PC-9 (cell line): Measurements from ENCODE around the gene PYY.

Source experiments
- CTCF ChIP-seq: fragments of 200-600 bp; sonication (generic); conservative IDR thresholded peaks from 2 replicates; pipeline ENCODE4 v1.6.1; 2017; ENCODE audit warnings: mixed run types, antibody characterized with exemption, mild to moderate bottlenecking, moderate library complexity
- EZH2 ChIP-seq: fragments of 200-600 bp; sonication (generic); IDR thresholded peaks from 2 replicates; pipeline ENCODE4 v1.8.0; 2017; ENCODE audit warnings: antibody characterized with exemption, low read depth

- TF ChIP-seq CTCF (no peak), EZH2 (no peak)
Measured at GRCh38 chr17:43962479-43962878, 8.7 kb upstream of the PYY start.
